Heart left ventricle (tissue), 13 donors: ENCODE results near the gene PFDN6.

Experiments
- CTCF ChIP-seq, 12 donors: fragments of 200-600 bp; sonication (generic) in 4 of 12; IDR thresholded peaks; one replicate each; pipeline versions ENCODE4 v1.5.0 to v1.8.0; 2018 to 2022; ENCODE audit warnings: antibody characterized with exemption in 12 of 12, mild to moderate bottlenecking in 5 of 12
- POLR2A ChIP-seq, 2 donors: fragments of 450-650 bp; IDR thresholded peaks; one replicate each; pipeline ENCODE4 v1.6.1; 2017; ENCODE audit warnings: antibody characterized with exemption in 2 of 2, mild to moderate bottlenecking in 2 of 2, moderate library complexity in 2 of 2
- donor health status: ischemic (EF 13 %, LVEDD 7.1; RV severe dilation, severe dysfunction).
- donor health status: DM: no; HTN: yes; CAD: no.
- donor health status: DM: no; HTN: no; CAD: no.
- donor health status: ischemic (EF 25% LVEDD 6.9; RV normal size, moderate dysfunction).
- donor health status: ischemic (EF 25% LVEDD 5.7; RV mildly dilated, moderate dysfunction).
- donor health status: ischemic (EF 35%, LVEDD 5.7; RV mildly dilated, moderate dysfunction).
- donor health status: nonischemic (EF 11% LVEDD 7.7; RV severe dilation, severe dysfunction).
- donor health status: DM: yes; HTN: yes; CAD: no.
- donor health status: PGD.
- donor health status: ischemic (EF 29% LVEDD 5.4; RV normal size, mild dysfunction).
- donor health status: nonischemic (EF 23%, LVEDD 6.1; RV moderate dilation, normal function).

- TF ChIP-seq CTCF (IDR thresholded peaks at IDR 0.05) (no peak), POLR2A (IDR thresholded peaks at IDR 0.05) (no peak)
Observed at GRCh38 chr6:33277663-33278391, 11.6 kb upstream of the PFDN6 start.
